MCF 10A (cell line): ENCODE data around the gene PCDHGA10. TPM values are rescaled to one million over a fixed set of nuclear protein-coding genes. Genes with fewer than 3 reads are reported as not detected.

Source experiments
- BruUV-seq: library from RNA; stranded (reverse); fragments of 400-500 nt; replicated peaks from 2 replicates; lab custom pipeline; 2021; lab: Mats Ljungman, UMichigan
- CTCF ChIA-PET: fragments of 300-600 bp; sonication (Branson Sonifier 250); formaldehyde crosslinking; extraction: SDS; loops from one replicate; lab custom pipeline; 2021; ENCODE audit warnings: antibody characterized with exemption, inconsistent platforms; lab: Yijun Ruan, JAX
- POLR2A ChIA-PET: fragments of 300-600, 350-650 bp; sonication (Branson Sonifier 250); formaldehyde crosslinking; extraction: SDS; loops from one replicate; lab custom pipeline; 2020; ENCODE audit warnings: antibody characterized with exemption, inconsistent platforms; lab: Yijun Ruan, JAX
- DNase-seq: peaks from one replicate; pipeline ENCODE4 v3.0.0-alpha.2; 2018; ENCODE audit not compliant: unreplicated experiment
- H3K27ac Mint-ChIP-seq: one replicate; pipeline ENCODE4 v1.8.0; 2022; ENCODE audit warnings: mild to moderate bottlenecking, low read depth, mixed read lengths; ENCODE audit not compliant: unreplicated experiment
- H3K27me3 Mint-ChIP-seq: one replicate; pipeline ENCODE4 v1.8.0; 2022; ENCODE audit warnings: mixed read lengths; ENCODE audit not compliant: insufficient read depth, unreplicated experiment
- H3K36me3 Mint-ChIP-seq: one replicate; pipeline ENCODE4 v1.8.0; 2022; ENCODE audit warnings: mild to moderate bottlenecking, moderate library complexity, mixed read lengths; ENCODE audit not compliant: insufficient read depth, unreplicated experiment
- H3K4me1 Mint-ChIP-seq: one replicate; pipeline ENCODE4 v1.8.0; 2022; ENCODE audit warnings: mixed read lengths; ENCODE audit not compliant: insufficient read depth, unreplicated experiment
- H3K4me3 Mint-ChIP-seq: one replicate; pipeline ENCODE4 v1.8.0; 2022; ENCODE audit warnings: mild to moderate bottlenecking, moderate library complexity, mixed read lengths; ENCODE audit not compliant: unreplicated experiment
- H3K9me3 Mint-ChIP-seq: one replicate; pipeline ENCODE4 v1.8.0; 2022; ENCODE audit warnings: mixed read lengths; ENCODE audit not compliant: unreplicated experiment
- CTCF ChIP-seq: fragments of 200-600 bp; IDR thresholded peaks from one replicate; pipeline ENCODE4 v1.8.0; 2022; ENCODE audit warnings: antibody characterized with exemption, mild to moderate bottlenecking; ENCODE audit not compliant: unreplicated experiment
- intact Hi-C: fragments of 100-400 bp; cut with micrococcal nuclease; formaldehyde crosslinking; loops from 2 replicates; pipeline ENCODE4 v1.14.1; 2022
- total RNA-seq: library from RNA; stranded (reverse); gene quantifications from 2 replicates; pipeline ENCODE4 v1.2.3, GENCODE V29; 2022

Gene PCDHGA10
- total RNA-seq, 1 experiment from 2014 or later, result 1.4 TPM

GRCh38 chr5:141398608-141399007 is 14.2 kb upstream of the PCDHGA10 start:
- intact Hi-C loops, result no loop called here
- no TSS peak for BruUV-seq
- peaks cover 5% of the 10 kb centered on the region for H3K36me3 Mint-ChIP-seq
- H3K4me1 Mint-ChIP-seq, result no peaks in the 10 kb centered on the region
- no peak for DNase-seq
- POLR2A ChIA-PET, result no interaction called here
- H3K4me3 Mint-ChIP-seq, result no peak overlapping the region
- H3K27ac Mint-ChIP-seq, result no peak overlapping the region
- peaks cover 36% of the 10 kb centered on the region for H3K9me3 Mint-ChIP-seq
- no peak for TF ChIP-seq CTCF
- no peaks in the 10 kb centered on the region for H3K27me3 Mint-ChIP-seq
- CTCF ChIA-PET, result interaction anchor here (0.6 to 3.7 kb wide), 5 partner anchors 56 to 167 kb away, joined by 3 to 32 read pairs (median 3); no protein-coding TSS in a partner anchor

- Mint-ChIP-seq H3K9me3 (peaks cover 28% of the 10 kb centered on the region), H3K4me1 (no peaks in the 10 kb centered on the region), H3K27ac (no peak overlapping the region), H3K4me3 (no peak overlapping the region), H3K36me3 (peaks cover 5% of the 10 kb centered on the region), H3K27me3 (no peaks in the 10 kb centered on the region)
- ChIA-PET POLR2A (interaction anchor here (1.1 kb wide), 1 partner anchor 158 kb away, joined by 3 read pairs; no protein-coding TSS in a partner anchor), CTCF (interaction anchor here (0.7 to 2.2 kb wide), 6 partner anchors 14 to 164 kb away, joined by 3 to 8 read pairs (median 3); partner anchors contain the start of genes PCDHGA10 and PCDHGA7)
- BruUV-seq, result no TSS peak
- intact Hi-C loops, result no loop called here
- TF ChIP-seq CTCF, result no peak
- DNase-seq, result no peak
Observed at GRCh38 chr5:141399555-141400258, 13.1 kb upstream of the PCDHGA10 start.

- H3K27me3 Mint-ChIP-seq, result no peaks in the 10 kb centered on the region
- no peak within 1 kb of the TSS for H3K4me3 Mint-ChIP-seq
- DNase-seq, result peak; percentile 43
- no TSS peak for BruUV-seq
- intact Hi-C loops, result no loop called here
- no peaks in the 10 kb centered on the region for H3K4me1 Mint-ChIP-seq
- H3K36me3 Mint-ChIP-seq, result peaks cover 5% of the 10 kb centered on the region
- no peak for TF ChIP-seq CTCF
- ChIA-PET POLR2A (interaction anchor here (1.1 kb wide), 1 partner anchor 122 kb away, joined by 3 read pairs; no protein-coding TSS in a partner anchor), CTCF (interaction anchor here (0.6 to 1.1 kb wide), 5 partner anchors 31 to 211 kb away, joined by 3 to 7 read pairs (median 3); no protein-coding TSS in a partner anchor)
- H3K9me3 Mint-ChIP-seq, result peaks cover 31% of the 10 kb centered on the region
- no peak within 1 kb of the TSS for H3K27ac Mint-ChIP-seq
Observed at GRCh38 chr5:141402553-141403243, 10.1 kb upstream of the PCDHGA10 start, which contains the start of gene PCDHGA9. PCDHGA9 (plus strand) TSS chr5:141402778; CDS start chr5:141402953, 175 bp downstream.

GRCh38 chr5:141403387-141403786 is 9.4 kb upstream of the PCDHGA10 start:
- peaks cover 5% of the 10 kb centered on the region for H3K36me3 Mint-ChIP-seq
- no TSS peak for BruUV-seq
- no peak overlapping the region for H3K27ac Mint-ChIP-seq
- no peak for TF ChIP-seq CTCF
- DNase-seq, result no peak
- no peak overlapping the region for H3K4me3 Mint-ChIP-seq
- CTCF ChIA-PET, result interaction anchor here (0.6 to 1.1 kb wide), 6 partner anchors 11 to 212 kb away, joined by 3 to 7 read pairs (median 4); no protein-coding TSS in a partner anchor
- no peaks in the 10 kb centered on the region for H3K4me1 Mint-ChIP-seq
- H3K9me3 Mint-ChIP-seq, result peaks cover 35% of the 10 kb centered on the region
- POLR2A ChIA-PET, result interaction anchor here (1.1 kb wide), 1 partner anchor 121 kb away, joined by 3 read pairs; no protein-coding TSS in a partner anchor
- intact Hi-C loops, result no loop called here
- no peaks in the 10 kb centered on the region for H3K27me3 Mint-ChIP-seq
